Lung (tissue), 12 donors: ENCODE data around the gene CRISP3. TPM values are rescaled to one million over a fixed set of nuclear protein-coding genes. Genes with fewer than 3 reads are reported as not detected.

Source experiments
- ATAC-seq: fragments of 200-7000 bp; cut with Tn5 transposase; one replicate; pipeline ENCODE4 v1.9.1; 2020; ENCODE audit warnings: moderate number of reproducible peaks; ENCODE audit not compliant: insufficient read depth, low FRiP score
- DNase-seq, 3 donors: peaks; one replicate each; pipeline ENCODE4 v3.0.0-alpha.2; 2013 to 2017
- H3K27ac ChIP-seq, 2 donors: one replicate each; pipeline ENCODE4 v1.5.1; 2013; ENCODE audit warnings: mild to moderate bottlenecking in 2 of 2, moderate library complexity in 2 of 2, control low read depth in 1 of 2, inconsistent platforms in 1 of 2, low read depth in 1 of 2, low read length in 1 of 2
- H3K27me3 ChIP-seq, 3 donors: one replicate each; pipeline ENCODE4 v1.5.1; 2013; ENCODE audit warnings: low read length in 2 of 3; ENCODE audit not compliant: control insufficient read depth in 3 of 3, insufficient read depth in 3 of 3
- H3K36me3 ChIP-seq, 4 donors: one replicate each; pipeline ENCODE4 v1.5.1; 2013; ENCODE audit warnings: low read length in 4 of 4, mild to moderate bottlenecking in 1 of 4, moderate library complexity in 1 of 4; ENCODE audit not compliant: control insufficient read depth in 4 of 4, insufficient read depth in 4 of 4
- H3K4me1 ChIP-seq, 5 donors: one replicate each; pipeline ENCODE4 v1.5.1; 2013; ENCODE audit warnings: low read length in 5 of 5, mild to moderate bottlenecking in 2 of 5, moderate library complexity in 1 of 5; ENCODE audit not compliant: control insufficient read depth in 5 of 5, insufficient read depth in 5 of 5
- H3K4me3 ChIP-seq: one replicate; pipeline ENCODE4 v1.5.1; 2013; ENCODE audit warnings: mild to moderate bottlenecking, control low read depth, moderate library complexity
- H3K9ac ChIP-seq, 2 donors: one replicate each; pipeline ENCODE4 v1.5.1; 2013; ENCODE audit warnings: low read length in 2 of 2, control low read depth in 1 of 2; ENCODE audit not compliant: insufficient read depth in 1 of 2
- H3K9me3 ChIP-seq, 4 donors: one replicate each; pipeline ENCODE4 v1.5.1; 2013; ENCODE audit warnings: low read length in 3 of 4, mild to moderate bottlenecking in 1 of 4, moderate library complexity in 1 of 4; ENCODE audit not compliant: control insufficient read depth in 4 of 4, insufficient read depth in 3 of 4
- CTCF ChIP-seq: IDR thresholded peaks from 2 replicates; pipeline ENCODE4 v1.5.1; 2012; ENCODE audit warnings: mild to moderate bottlenecking; ENCODE audit errors: control extremely low read depth, extremely low read depth
- WGBS, 2 donors: extraction: QIAGEN DNeasy Blood & Tissue Kit; methylation state at CpG; one replicate each; pipeline ENCODE4 v1.1.7; 2013; 5-methylcytosine and 5-hydroxymethylcytosine counted together
- polyA plus RNA-seq, 2 donors: library from polyadenylated mRNA; stranded (reverse); fragments of 200-250 nt; gene quantifications; one replicate each; pipeline ENCODE4 v1.2.1, GENCODE V29; 2013
- total RNA-seq, 2 donors: library from RNA; depleted of rRNA in 1 of 2; stranded (reverse); fragments of >200 nt in 1 of 2; gene quantifications; one replicate each; pipeline ENCODE4 v1.2.1, GENCODE V29; 2014 to 2021
- donor health status: control.
- donor health status: control.
- donor health status: Bipolar disorder and iron deficiency.
- donor health status: healthy.
- donor health status: DM: yes; HTN: yes; CAD: no.

The CRISP3 gene
- total and polyA plus RNA-seq, 4 donors: 0.59 to 1.1 (median 0.91) TPM

GRCh38 chr6:49739423-49739822, 4.8 kb downstream of the CRISP3 start:
- no peak for DNase-seq
- TF ChIP-seq CTCF: no peak
- Histone ChIP-seq H3K4me1 (no peaks in the 10 kb centered on the region), H3K9ac (no peak overlapping the region), H3K27ac (no peak overlapping the region), H3K27me3 (no peaks in the 10 kb centered on the region), H3K4me3 (no peak overlapping the region), H3K36me3 (no peaks in the 10 kb centered on the region), H3K9me3 (no peaks in the 10 kb centered on the region)
- WGBS, 2 donors: 71 to 92% methylated on average over 2 of the region's 2 CpGs
- ATAC-seq: no peak

GRCh38 chr6:49736017-49736508, 8.1 kb downstream of the CRISP3 start:
- no peak for TF ChIP-seq CTCF
- H3K4me1 ChIP-seq: no peaks in the 10 kb centered on the region
- no peaks in the 10 kb centered on the region for H3K9me3 ChIP-seq
- no peak overlapping the region for H3K9ac ChIP-seq
- H3K27ac ChIP-seq: no peak overlapping the region
- ATAC-seq (no peak), DNase-seq (peak in 1 of 3 donors; percentile 14)
- H3K4me3 ChIP-seq: no peak overlapping the region
- H3K27me3 ChIP-seq: no peaks in the 10 kb centered on the region
- 57 to 73% methylated on average over 4 of the region's 4 CpGs for WGBS, 2 donors
- H3K36me3 ChIP-seq: no peaks in the 10 kb centered on the region

- no peak overlapping the region for H3K9ac ChIP-seq
- ATAC-seq (no peak), DNase-seq (peak in 2 of 3 donors; percentile 6 to 20)
- no peaks in the 10 kb centered on the region for H3K4me1 ChIP-seq
- H3K36me3 ChIP-seq: no peaks in the 10 kb centered on the region
- no peaks in the 10 kb centered on the region for H3K27me3 ChIP-seq
- no peaks in the 10 kb centered on the region for H3K9me3 ChIP-seq
- WGBS, 2 donors: 41 to 66% methylated on average over 2 of the region's 2 CpGs
- H3K4me3 ChIP-seq: no peak overlapping the region
- no peak for TF ChIP-seq CTCF
- H3K27ac ChIP-seq: no peak overlapping the region
These were observed 10.5 kb downstream of the CRISP3 start for GRCh38 chr6:49733680-49734079.

- H3K9ac ChIP-seq: no peak overlapping the region
- 82 to 92% methylated on average over 3 of the region's 3 CpGs for WGBS, 2 donors
- no peaks in the 10 kb centered on the region for H3K27me3 ChIP-seq
- TF ChIP-seq CTCF: no peak
- no peak overlapping the region for H3K4me3 ChIP-seq
- no peak overlapping the region for H3K27ac ChIP-seq
- H3K9me3 ChIP-seq: no peaks in the 10 kb centered on the region
- no peaks in the 10 kb centered on the region for H3K36me3 ChIP-seq
- DNase-seq: no peak
- no peak for ATAC-seq
- no peaks in the 10 kb centered on the region for H3K4me1 ChIP-seq
These were observed 11.4 kb downstream of the CRISP3 start for GRCh38 chr6:49732781-49733180.
